BLaER1 treated with 17β-estradiol and CSF1 and Interleukin-3, amounts not matched to agents 10 nM and 100 nM (cell line): ENCODE results near the gene LIPH.

Source experiments
- H3K27ac ChIP-seq, 11 experiments: shearing (Covaris generic); formaldehyde crosslinking; 2 replicates each; pipeline ENCODE4 v1.8.1; 2022
- H3K27me3 ChIP-seq, 11 experiments: shearing (Covaris generic); formaldehyde crosslinking; 2 replicates each; pipeline ENCODE4 v1.8.1; 2022
- H3K36me3 ChIP-seq, 11 experiments: shearing (Covaris generic); formaldehyde crosslinking; 2 replicates each; pipeline ENCODE4 v1.8.1; 2022
- H3K4me1 ChIP-seq, 10 experiments: shearing (Covaris generic); formaldehyde crosslinking; 2 replicates each; pipeline ENCODE4 v1.8.1; 2022
- H3K4me2 ChIP-seq, 11 experiments: shearing (Covaris generic); formaldehyde crosslinking; 2 replicates each; pipeline ENCODE4 v1.8.1; 2022
- H3K4me3 ChIP-seq, 10 experiments: shearing (Covaris generic); formaldehyde crosslinking; 2 replicates each; pipeline ENCODE4 v1.8.1; 2022
- H3K9ac ChIP-seq, 11 experiments: shearing (Covaris generic); formaldehyde crosslinking; 2 replicates each; pipeline ENCODE4 v1.8.1; 2022
- H3K9me3 ChIP-seq, 11 experiments: shearing (Covaris generic); formaldehyde crosslinking; replicated peaks in 1 of 11; 2 replicates each; pipeline ENCODE4 v1.8.1; 2022
- H4K20me1 ChIP-seq, 11 experiments: shearing (Covaris generic); formaldehyde crosslinking; 2 replicates each; pipeline ENCODE4 v1.8.1; 2022
- Cebpa-rat ChIP-seq, 11 experiments: shearing (Covaris generic); IDR thresholded peaks; 2 replicates each; pipeline ENCODE4 v1.8.1; 2022

LIPH gene

DNA sequence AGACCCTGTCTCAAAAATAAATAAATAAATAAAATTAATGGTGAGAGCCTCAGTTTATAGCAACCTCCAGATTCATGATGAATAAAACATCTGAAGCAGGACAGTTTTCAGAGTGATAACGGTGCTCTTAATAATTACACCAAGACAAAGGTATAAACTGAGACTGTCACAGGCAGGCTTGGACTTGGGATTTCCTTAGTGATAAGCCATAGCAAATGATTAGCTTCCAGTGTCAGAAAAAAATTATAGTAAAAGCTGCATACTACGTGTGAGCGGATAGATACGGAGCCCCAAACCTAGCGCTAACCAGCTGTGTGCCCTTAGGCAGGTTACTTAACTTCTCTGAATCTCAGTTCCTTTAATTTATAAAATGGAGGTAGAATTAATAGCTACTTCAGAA, 21.5 kb downstream of the LIPH start:
- no peak overlapping the region for H3K4me2 ChIP-seq
- H3K9me3 ChIP-seq, result no peaks in the 10 kb centered on the region
- H3K27ac ChIP-seq, result 0 out of 22 replicates have a peak overlapping the region, but pooled peaks of 1 of the 11 experiments have one; percentile 9
- no peaks in the 10 kb centered on the region for H3K36me3 ChIP-seq
- no peak overlapping the region for H3K4me3 ChIP-seq
- H3K9ac ChIP-seq, result no peak overlapping the region
- H3K4me1 ChIP-seq, result peaks cover 0 to 1% (median under 1%) of the 10 kb centered on the region in 10 experiments; a peak in 5 of 20 replicates
- no peaks in the 10 kb centered on the region for H4K20me1 ChIP-seq
- no peaks in the 10 kb centered on the region for H3K27me3 ChIP-seq
- no peak for TF ChIP-seq Cebpa-rat (IDR thresholded peaks at IDR 0.05)

GRCh38 chr3:185528532-185528931, 23.9 kb downstream of the LIPH start:
- no peak for TF ChIP-seq Cebpa-rat (IDR thresholded peaks at IDR 0.05)
- H3K4me1 ChIP-seq, result no peaks in the 10 kb centered on the region
- H3K4me2 ChIP-seq, result no peak overlapping the region
- no peaks in the 10 kb centered on the region for H4K20me1 ChIP-seq
- no peak overlapping the region for H3K27ac ChIP-seq
- H3K9me3 ChIP-seq, result no peaks in the 10 kb centered on the region
- no peak overlapping the region for H3K9ac ChIP-seq
- H3K36me3 ChIP-seq, result no peaks in the 10 kb centered on the region
- H3K4me3 ChIP-seq, result no peak overlapping the region
- no peaks in the 10 kb centered on the region for H3K27me3 ChIP-seq

GRCh38 chr3:185527364-185527763, 25.0 kb downstream of the LIPH start:
- no peaks in the 10 kb centered on the region for H4K20me1 ChIP-seq
- no peak for TF ChIP-seq Cebpa-rat (IDR thresholded peaks at IDR 0.05)
- H3K4me3 ChIP-seq, result no peak overlapping the region
- H3K27ac ChIP-seq, result no peak overlapping the region
- no peaks in the 10 kb centered on the region for H3K4me1 ChIP-seq
- H3K27me3 ChIP-seq, result no peaks in the 10 kb centered on the region
- no peak overlapping the region for H3K9ac ChIP-seq
- no peaks in the 10 kb centered on the region for H3K36me3 ChIP-seq
- H3K4me2 ChIP-seq, result no peak overlapping the region
- no peaks in the 10 kb centered on the region for H3K9me3 ChIP-seq

- H3K4me1 ChIP-seq, result no peaks in the 10 kb centered on the region
- H3K27ac ChIP-seq, result no peak overlapping the region
- no peaks in the 10 kb centered on the region for H3K36me3 ChIP-seq
- no peaks in the 10 kb centered on the region for H4K20me1 ChIP-seq
- no peaks in the 10 kb centered on the region for H3K27me3 ChIP-seq
- H3K9me3 ChIP-seq, result no peaks in the 10 kb centered on the region
- no peak overlapping the region for H3K4me2 ChIP-seq
- TF ChIP-seq Cebpa-rat (IDR thresholded peaks at IDR 0.05), result no peak
- H3K4me3 ChIP-seq, result no peak overlapping the region
- no peak overlapping the region for H3K9ac ChIP-seq
These were observed 25.9 kb downstream of the LIPH start for GRCh38 chr3:185526349-185526951.

DNA sequence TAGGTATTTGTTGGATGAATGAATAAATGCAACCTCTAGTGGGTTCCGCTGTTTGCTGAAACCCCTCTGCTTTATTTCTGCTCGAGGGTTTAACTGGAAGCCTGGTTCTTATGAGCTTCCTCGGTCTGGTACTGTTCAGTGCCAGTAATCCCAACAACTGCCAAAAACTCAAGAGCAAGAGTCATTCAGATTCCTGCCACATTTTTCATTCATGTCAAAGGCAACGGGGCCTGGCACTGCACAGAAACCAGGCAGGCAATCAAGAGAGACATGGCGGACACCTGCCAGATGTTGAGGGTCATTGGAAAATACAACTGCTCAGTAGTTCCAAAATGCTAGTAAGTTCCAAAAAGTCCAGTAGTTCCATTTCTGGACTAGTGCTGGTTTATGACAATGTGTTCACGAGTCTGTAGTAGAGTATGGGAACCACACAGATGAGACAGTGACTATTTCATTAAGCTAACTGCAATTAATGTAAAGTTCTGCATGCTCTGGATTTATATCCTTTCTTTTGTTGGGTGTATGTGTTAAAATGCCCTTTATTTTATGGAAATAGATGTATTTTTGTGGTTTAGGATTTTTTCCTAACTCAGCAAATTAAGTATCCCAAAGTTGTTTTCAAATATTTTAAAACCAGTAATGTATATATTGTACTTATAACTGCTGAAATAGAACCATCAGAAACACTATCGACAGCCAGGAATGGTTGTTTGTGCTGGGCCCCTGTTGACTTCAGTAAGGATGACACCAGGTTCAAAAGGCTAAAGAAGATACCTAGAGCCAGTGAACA, 30.8 kb downstream of the LIPH start:
- no peaks in the 10 kb centered on the region for H3K36me3 ChIP-seq
- H3K4me1 ChIP-seq, result no peaks in the 10 kb centered on the region
- no peaks in the 10 kb centered on the region for H4K20me1 ChIP-seq
- H3K4me3 ChIP-seq, result no peak overlapping the region
- no peak overlapping the region for H3K9ac ChIP-seq
- H3K27ac ChIP-seq, result no peak overlapping the region
- TF ChIP-seq Cebpa-rat (IDR thresholded peaks at IDR 0.05), result no peak
- no peaks in the 10 kb centered on the region for H3K9me3 ChIP-seq
- H3K4me2 ChIP-seq, result no peak overlapping the region
- no peaks in the 10 kb centered on the region for H3K27me3 ChIP-seq

DNA sequence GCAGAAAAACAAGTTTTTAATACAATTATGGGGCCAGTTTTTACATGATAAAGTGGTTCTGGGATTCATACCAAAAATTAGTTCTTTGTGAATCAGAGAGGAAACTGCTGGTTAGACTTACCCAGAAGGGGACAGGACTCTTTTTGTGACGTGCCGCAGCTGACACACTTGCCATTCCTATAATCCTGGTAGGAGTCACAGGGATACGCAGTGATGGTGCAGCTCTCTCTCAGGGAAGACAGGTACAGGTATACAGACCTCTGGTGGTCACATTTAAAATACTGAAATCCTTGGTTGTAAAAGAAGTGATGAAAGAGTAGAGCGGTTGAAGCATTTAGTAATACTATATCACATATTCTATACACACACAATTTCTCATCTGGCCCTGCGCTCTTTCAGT, 33.4 kb downstream of the LIPH start:
- Histone ChIP-seq H3K4me2 (no peak overlapping the region), H3K27me3 (no peaks in the 10 kb centered on the region), H3K4me1 (no peaks in the 10 kb centered on the region), H3K9me3 (no peaks in the 10 kb centered on the region), H3K4me3 (no peak overlapping the region), H3K9ac (no peak overlapping the region), H4K20me1 (no peaks in the 10 kb centered on the region), H3K27ac (no peak overlapping the region), H3K36me3 (no peaks in the 10 kb centered on the region)
- no peak for TF ChIP-seq Cebpa-rat (IDR thresholded peaks at IDR 0.05)

- Histone ChIP-seq H3K36me3 (no peaks in the 10 kb centered on the region), H3K4me2 (no peak overlapping the region), H4K20me1 (no peaks in the 10 kb centered on the region), H3K9ac (no peak overlapping the region), H3K9me3 (no peaks in the 10 kb centered on the region), H3K27ac (no peak overlapping the region), H3K4me1 (no peaks in the 10 kb centered on the region), H3K4me3 (no peak overlapping the region), H3K27me3 (no peaks in the 10 kb centered on the region)
- no peak for TF ChIP-seq Cebpa-rat (IDR thresholded peaks at IDR 0.05)
These were observed 34.8 kb downstream of the LIPH start for GRCh38 chr3:185517387-185518130.

DNA sequence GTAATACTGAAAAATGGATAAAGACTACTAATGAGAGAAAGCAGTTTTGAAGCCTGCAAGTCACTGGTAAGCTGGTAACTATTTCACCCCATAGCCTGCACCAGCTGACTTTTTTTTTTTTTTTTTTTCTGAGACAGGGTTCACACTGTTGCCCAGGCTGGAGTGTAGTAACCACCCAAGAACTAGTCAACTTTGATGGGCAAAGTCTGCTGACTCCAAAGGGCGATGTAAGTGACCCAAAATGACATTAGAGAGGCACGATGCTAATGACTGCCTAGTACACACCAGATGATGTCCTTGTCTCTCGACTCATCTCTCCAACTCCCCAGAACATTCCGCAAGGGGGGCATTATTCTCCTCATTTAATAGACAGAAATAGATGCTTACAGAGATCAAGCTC, 40.7 kb downstream of the LIPH start:
- no peaks in the 10 kb centered on the region for H3K36me3 ChIP-seq
- H3K9ac ChIP-seq, result no peak overlapping the region
- no peak overlapping the region for H3K4me3 ChIP-seq
- no peak overlapping the region for H3K27ac ChIP-seq
- H3K4me2 ChIP-seq, result no peak overlapping the region
- TF ChIP-seq Cebpa-rat (IDR thresholded peaks at IDR 0.05), result no peak
- H3K27me3 ChIP-seq, result no peaks in the 10 kb centered on the region
- no peaks in the 10 kb centered on the region for H3K9me3 ChIP-seq
- no peaks in the 10 kb centered on the region for H3K4me1 ChIP-seq
- no peaks in the 10 kb centered on the region for H4K20me1 ChIP-seq

- no peak for TF ChIP-seq Cebpa-rat (IDR thresholded peaks at IDR 0.05)
- no peaks in the 10 kb centered on the region for H3K9me3 ChIP-seq
- no peaks in the 10 kb centered on the region for H4K20me1 ChIP-seq
- no peak overlapping the region for H3K27ac ChIP-seq
- no peaks in the 10 kb centered on the region for H3K36me3 ChIP-seq
- no peaks in the 10 kb centered on the region for H3K4me1 ChIP-seq
- H3K4me3 ChIP-seq, result no peak overlapping the region
- H3K27me3 ChIP-seq, result no peaks in the 10 kb centered on the region
- H3K4me2 ChIP-seq, result no peak overlapping the region
- H3K9ac ChIP-seq, result no peak overlapping the region
These were observed 43.9 kb downstream of the LIPH start for GRCh38 chr3:185508335-185508991.
